ENCODE data around the gene PPP2R5C.
A peak's percentile ranks its signal among the peaks of the same experiment; 100 is the strongest.

The PPP2R5C gene

GRCh38 chr14:101873076-101873825 lies 111.7 kb downstream of the PPP2R5C start:
- DNase-seq, result no peak

GRCh38 chr14:101873991-101874390 lies 112.5 kb downstream of the PPP2R5C start:
- DNase-seq, result peak in 1 of 2 donors; percentile 7

- DNase-seq, result no peak
Observed at GRCh38 chr14:101875041-101875726, 113.7 kb downstream of the PPP2R5C start.

GRCh38 chr14:101875727-101876554 lies 114.4 kb downstream of the PPP2R5C start:
- DNase-seq, result no peak

DNA sequence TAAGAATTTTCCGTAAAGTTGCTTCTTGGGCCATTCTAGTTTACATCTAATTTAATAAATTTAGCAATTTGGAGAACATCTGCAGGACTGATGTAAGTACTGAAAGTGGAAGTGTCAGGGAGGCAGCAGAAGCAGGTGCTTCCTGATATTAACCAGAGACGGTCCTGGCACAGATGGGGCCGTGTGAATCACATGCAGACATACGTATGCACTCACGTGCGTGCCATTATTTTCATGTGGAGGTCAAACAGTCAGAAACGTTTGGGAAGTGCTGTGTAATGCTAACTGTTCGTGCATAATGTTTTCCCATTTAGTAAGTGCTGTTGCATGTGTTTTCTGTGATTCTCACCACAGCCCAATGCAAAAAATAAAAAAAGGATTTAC lies 115.0 kb downstream of the PPP2R5C start:
- peak; percentile 57 to 68 for DNase-seq

DNA sequence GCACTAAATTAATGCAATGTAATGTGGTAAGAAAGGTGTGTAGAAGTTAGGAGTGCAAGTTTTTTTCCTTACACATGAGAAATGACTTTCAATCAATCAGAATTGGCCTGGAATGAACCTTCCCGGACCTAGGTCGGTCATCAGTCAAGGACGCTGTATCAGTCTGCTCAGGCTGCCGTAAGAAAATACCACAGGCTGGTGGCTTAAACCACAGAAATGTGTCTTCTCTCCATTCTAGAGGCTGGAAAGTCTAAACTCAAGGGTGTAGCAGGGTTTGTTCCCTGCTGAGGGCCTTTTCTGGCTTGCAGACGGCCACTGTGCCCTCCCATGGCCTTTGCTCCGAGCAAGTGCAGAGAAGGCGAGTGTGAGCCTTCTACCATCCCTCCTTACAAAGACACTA lies 116.3 kb downstream of the PPP2R5C start:
- no peak for DNase-seq

GRCh38 chr14:101878211-101878821 lies 116.8 kb downstream of the PPP2R5C start:
- DNase-seq, result no peak

- no peak for DNase-seq
Observed at GRCh38 chr14:101878822-101879528, 117.5 kb downstream of the PPP2R5C start.

GRCh38 chr14:101879529-101880336 lies 118.2 kb downstream of the PPP2R5C start:
- DNase-seq, result no peak

DNA sequence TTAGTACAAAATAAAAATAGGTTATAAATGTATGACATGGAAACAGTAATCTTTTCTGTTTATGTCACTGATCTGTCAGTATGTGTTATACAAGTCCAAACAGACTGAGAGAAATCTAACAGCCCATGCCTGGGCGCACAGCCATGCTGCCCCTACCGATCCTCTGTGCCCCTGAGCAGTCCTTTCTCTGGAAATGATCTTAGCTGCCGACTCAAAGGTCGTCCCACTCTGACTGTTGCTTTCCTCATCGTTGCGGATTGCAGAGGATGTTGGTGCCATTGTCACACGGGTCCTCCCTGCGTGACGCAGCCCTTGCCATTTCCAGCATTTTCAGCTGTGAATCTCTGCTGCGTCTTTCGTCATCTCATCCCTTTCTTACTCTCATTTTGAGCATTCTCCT lies 119.9 kb downstream of the PPP2R5C start:
- no peak for DNase-seq

DNA sequence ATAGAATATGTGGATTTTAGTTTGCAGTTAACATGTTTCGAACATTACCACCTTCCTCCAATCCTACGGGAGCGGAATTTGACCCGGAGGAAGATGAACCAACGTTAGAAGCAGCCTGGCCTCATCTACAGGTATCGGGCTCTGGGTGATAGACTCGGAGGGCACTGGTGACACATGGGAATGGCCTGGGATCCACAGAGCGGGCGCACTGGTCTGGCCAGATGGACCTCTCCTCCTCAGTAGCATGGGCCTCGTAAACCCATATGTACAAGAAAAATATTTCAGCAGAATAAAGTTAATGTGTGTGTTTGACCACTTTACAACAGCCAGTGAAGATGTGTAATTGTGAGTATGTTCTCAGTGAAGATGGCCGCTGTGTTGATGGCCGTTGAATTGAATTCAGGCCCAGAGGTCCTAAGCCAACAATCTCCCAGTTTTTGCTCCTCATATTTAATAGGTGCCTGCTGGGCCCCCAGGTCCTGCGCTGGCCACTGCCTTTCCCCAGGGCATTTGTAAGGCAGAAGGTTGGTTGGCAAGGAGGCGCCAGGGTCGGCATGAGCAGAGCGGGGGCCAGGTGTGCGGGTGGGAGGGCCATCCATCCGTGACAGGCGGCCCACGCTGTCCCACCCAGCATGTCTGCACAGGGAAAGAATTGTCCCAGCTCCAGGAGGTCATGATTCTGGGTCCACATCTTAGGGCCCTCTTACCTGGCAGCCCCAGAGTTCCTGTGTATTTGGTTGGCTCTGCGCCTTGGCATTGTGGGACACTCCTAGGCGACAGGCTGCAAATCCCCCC lies 120.8 kb downstream of the PPP2R5C start:
- no peak for DNase-seq

DNA sequence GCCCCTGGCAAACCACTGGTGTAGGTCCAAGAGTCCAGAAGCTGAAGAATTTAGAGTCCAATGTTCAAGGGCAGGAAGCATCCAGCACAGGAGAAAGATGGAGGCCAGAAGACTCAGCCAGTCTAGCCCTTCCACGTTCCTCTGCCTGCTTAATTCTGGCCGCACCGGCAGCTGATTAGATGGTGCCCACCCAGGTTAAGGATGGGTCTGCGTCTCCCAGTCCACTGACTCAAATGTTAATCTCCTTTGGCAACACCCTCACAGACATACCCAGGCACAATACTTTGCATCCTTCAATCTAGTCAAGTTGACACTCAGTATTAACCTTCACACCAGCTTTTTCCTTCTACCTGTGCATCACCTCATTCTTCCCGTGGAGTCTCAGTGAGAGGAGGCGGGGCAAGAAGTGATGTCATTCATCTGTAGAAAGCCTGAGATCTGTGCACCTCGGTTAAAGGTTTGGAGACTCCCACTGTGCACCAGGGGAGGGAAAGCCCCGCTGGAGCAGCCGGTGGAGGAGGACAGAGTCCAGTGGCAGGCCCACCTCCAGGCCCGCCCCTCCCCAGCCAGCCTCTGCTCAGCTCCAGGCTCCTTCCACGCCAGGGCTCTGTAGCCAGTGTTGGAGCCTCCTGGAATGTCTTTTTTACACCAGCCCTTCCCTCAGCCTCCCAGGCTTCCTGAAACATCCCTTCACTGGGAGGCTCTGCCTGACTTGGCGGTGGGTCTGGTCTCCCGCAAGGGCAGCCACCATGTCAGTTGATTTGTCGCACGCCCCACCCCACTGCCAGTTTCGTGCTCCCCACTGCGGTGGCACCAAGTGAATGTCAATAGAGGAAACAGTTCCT lies 122.8 kb downstream of the PPP2R5C start:
- no peak for DNase-seq

DNA sequence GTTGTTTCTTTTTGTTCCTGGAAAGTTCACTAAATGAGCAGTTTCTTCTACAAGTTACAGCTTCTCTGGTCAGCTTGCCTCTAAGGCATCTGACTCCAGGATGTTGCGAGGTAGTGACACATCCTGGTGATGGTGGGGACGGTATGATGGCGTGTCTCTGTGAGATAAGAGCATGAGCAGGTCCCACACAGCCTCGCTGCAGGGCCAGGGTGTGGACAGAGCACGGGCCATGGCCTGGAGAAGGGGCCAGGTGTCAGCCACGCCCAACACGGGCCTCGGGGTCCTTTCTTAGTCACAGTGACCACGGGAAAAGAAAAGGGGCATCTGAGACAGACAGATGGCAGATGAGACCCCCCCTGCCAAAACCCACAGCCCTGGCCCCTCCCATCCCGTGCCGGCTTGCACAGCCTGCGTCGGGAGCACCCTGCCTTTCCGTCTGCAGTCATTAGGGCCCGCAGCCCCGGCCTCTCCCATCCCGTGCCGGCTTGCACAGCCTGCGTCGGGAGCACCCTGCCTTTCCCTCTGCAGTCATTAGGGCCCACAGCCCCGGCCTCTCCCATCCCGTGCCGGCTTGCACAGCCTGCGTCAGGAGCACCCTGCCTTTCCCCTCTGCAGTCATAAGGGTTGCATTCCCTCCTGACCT lies 123.5 kb downstream of the PPP2R5C start:
- DNase-seq, result no peak

DNA sequence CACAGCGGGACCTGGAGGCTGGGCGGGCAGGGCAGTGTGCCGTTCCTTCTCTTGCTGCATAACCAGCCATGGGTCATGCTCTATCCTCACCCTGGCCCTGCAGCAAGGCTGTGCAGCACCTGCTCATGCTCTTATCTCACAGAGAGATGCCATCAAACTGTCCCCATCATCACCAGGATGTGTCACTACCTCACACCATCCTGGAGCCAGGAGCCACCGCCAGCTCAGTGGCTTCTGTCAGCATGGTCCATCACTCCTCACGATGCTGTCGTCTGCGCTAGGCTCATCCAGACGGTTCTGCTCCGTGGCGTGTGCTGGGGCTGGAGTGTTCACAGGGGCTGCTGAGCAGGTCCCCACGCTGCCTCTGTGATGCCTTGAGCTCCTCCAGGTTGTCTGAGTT lies 125.7 kb downstream of the PPP2R5C start:
- DNase-seq, result no peak

- DNase-seq, result no peak
Observed at GRCh38 chr14:101888182-101888581, 126.7 kb downstream of the PPP2R5C start.

DNA sequence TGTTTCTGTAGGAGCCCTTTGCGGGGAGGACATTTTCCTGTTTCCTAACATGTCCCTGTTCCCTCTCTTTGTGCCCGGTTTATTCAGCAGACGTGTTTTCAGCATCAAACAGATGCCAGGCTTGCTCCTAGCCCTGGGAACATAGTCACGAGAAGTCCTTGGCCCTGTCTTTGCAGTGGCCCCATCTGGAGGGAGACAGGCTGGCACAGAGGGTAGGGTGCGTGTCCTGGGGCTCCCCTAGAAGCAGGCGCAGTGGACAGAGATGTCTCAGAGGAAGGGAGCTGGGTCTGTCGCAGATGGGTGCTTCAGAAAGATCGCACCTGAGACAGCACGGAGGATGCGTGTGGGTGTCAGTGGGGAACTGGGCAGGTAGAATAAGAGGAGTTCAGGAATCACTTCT lies 127.9 kb downstream of the PPP2R5C start:
- no peak for DNase-seq

- DNase-seq, result no peak
Observed at GRCh38 chr14:101889898-101890297, 128.4 kb downstream of the PPP2R5C start.

DNA sequence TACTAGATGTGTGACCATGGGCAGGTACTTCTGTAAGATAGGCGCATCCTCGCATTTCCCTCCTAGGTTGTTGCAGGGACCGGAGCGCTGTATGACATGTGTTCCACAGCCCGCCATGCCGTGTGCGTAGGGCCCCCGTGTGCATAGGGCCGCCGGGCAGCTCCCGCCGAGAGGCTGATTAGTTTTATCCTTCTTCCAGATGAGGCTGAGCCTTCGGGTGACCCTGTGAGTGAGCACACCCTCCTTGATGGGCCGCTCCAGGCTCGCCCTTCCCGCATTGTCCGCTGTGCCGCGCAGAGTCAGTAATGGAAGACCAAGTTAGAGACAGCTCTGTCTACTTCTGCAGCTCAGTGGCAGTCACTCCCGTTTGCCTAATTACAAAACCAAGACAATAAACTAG lies 130.0 kb downstream of the PPP2R5C start:
- DNase-seq, result no peak

DNA sequence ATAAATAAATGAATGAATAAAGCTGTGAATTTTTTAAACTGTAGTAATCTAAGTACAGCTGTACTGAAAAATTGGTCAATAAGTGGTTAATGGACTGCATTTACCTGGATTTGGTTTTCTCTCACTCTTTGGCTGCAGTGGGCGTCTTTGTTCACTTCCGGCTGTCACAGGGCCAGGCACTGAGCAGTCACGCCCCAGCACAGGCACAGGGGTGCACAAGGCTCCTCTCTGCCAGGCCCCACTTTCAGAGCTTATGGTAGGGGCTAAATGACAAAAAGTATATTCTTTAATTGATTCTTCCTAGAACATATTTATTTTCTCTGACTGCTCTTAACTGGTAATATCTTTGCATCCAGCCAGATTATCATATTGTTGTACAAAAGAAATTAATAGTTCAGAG lies 132.2 kb downstream of the PPP2R5C start:
- DNase-seq, result no peak

Data from inflammatory macrophage treated with lipopolysaccharide for 1 hour (primary cell).